WTC11 (cell line): ENCODE results near the gene SYNDIG1.

Source experiments
- CBFB ChIP-seq: sonication (generic); formaldehyde crosslinking; IDR thresholded peaks from 2 replicates; pipeline ENCODE4 v1.8.1; 2022; ENCODE audit warnings: mild to moderate bottlenecking, low read depth, missing genetic modification reagents
- CREB1 ChIP-seq: sonication (generic); formaldehyde crosslinking; IDR thresholded peaks from 2 replicates; pipeline ENCODE4 v1.8.0; 2023; ENCODE audit warnings: mild to moderate bottlenecking, missing genetic modification reagents
- JUN ChIP-seq: sonication (generic); formaldehyde crosslinking; IDR thresholded peaks from 2 replicates; pipeline ENCODE4 v1.8.0; 2023; ENCODE audit warnings: mild to moderate bottlenecking, missing genetic modification reagents
- NR1H2 ChIP-seq: sonication (generic); formaldehyde crosslinking; IDR thresholded peaks from 2 replicates; pipeline ENCODE4 v1.9.0; 2021; ENCODE audit warnings: mild to moderate bottlenecking, moderate library complexity, missing genetic modification reagents
- SP1 ChIP-seq: sonication (generic); formaldehyde crosslinking; conservative IDR thresholded peaks from 2 replicates; pipeline ENCODE4 v1.8.1; 2022; ENCODE audit warnings: missing genetic modification reagents
- ZNF121 ChIP-seq: sonication (generic); formaldehyde crosslinking; IDR thresholded peaks from 2 replicates; pipeline ENCODE4 v1.8.0; 2023; ENCODE audit warnings: missing genetic modification reagents
- TF ChIP-seq, protein P1 (sequence below): fragments of 200-600 bp; IDR thresholded peaks from 2 replicates; pipeline ENCODE4 v1.8.0; 2022; ENCODE audit warnings: antibody characterized with exemption
- TF ChIP-seq, protein P2 (sequence below): sonication (generic); formaldehyde crosslinking; IDR thresholded peaks from 2 replicates; pipeline ENCODE4 v1.8.1; 2022; ENCODE audit warnings: low read depth, mild to moderate bottlenecking, moderate library complexity, missing genetic modification reagents, borderline replicate concordance
- TF ChIP-seq, protein P3 (sequence below): sonication (generic); formaldehyde crosslinking; IDR thresholded peaks from 2 replicates; pipeline ENCODE4 v1.8.0; 2022; ENCODE audit warnings: mild to moderate bottlenecking, missing genetic modification reagents
- TF ChIP-seq, protein P4 (sequence below): sonication (generic); formaldehyde crosslinking; IDR thresholded peaks from 2 replicates; pipeline ENCODE4 v1.8.1; 2022; ENCODE audit warnings: low read depth, missing genetic modification reagents, borderline replicate concordance

DNA sequence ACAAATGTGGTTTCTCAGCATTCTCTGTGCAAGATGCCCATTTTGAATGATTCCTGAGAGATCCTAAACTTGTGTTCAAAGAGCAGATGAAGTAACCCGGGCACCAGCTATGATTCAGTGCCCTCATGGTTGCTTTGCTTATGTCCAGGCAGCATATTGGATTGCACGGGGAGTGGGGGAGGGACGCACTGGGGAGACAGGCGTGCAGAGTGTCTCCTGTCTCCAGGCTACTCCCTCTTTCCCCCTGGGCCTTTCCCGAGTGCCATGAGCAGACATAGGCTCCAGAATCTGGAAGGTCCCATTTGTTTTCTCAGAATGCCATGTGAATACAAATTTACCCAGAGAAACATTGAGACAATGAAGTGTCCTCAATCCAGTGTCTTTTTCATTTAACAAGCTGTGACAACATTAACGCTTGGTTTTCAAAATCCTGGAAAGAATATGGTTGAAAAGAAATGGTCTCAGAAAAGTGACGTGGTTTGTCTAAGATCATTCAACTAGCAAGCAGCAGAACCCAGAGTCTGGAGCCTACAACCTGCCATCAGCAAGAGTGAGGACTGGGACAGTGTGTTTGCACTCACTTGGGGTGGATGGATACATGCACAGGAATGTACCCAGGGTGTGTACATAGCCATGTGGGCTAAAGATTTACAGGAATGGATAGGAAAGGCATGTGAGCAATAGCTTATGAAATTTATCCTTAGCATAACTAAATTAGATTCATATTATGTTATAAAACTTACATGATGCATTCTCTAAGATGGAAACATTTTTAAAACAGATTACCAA, 4.2 kb downstream of the SYNDIG1 start:
- TF ChIP-seq, protein P1, sequence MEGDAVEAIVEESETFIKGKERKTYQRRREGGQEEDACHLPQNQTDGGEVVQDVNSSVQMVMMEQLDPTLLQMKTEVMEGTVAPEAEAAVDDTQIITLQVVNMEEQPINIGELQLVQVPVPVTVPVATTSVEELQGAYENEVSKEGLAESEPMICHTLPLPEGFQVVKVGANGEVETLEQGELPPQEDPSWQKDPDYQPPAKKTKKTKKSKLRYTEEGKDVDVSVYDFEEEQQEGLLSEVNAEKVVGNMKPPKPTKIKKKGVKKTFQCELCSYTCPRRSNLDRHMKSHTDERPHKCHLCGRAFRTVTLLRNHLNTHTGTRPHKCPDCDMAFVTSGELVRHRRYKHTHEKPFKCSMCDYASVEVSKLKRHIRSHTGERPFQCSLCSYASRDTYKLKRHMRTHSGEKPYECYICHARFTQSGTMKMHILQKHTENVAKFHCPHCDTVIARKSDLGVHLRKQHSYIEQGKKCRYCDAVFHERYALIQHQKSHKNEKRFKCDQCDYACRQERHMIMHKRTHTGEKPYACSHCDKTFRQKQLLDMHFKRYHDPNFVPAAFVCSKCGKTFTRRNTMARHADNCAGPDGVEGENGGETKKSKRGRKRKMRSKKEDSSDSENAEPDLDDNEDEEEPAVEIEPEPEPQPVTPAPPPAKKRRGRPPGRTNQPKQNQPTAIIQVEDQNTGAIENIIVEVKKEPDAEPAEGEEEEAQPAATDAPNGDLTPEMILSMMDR: no peak
- TF ChIP-seq NR1H2 (CRISPR knock-in tag) (no peak), ZNF121 (no peak), CBFB (CRISPR knock-in tag) (no peak), JUN (CRISPR knock-in tag) (no peak), SP1 (CRISPR knock-in tag) (no peak), CREB1 (CRISPR knock-in tag) (no peak)
- TF ChIP-seq, protein P2, sequence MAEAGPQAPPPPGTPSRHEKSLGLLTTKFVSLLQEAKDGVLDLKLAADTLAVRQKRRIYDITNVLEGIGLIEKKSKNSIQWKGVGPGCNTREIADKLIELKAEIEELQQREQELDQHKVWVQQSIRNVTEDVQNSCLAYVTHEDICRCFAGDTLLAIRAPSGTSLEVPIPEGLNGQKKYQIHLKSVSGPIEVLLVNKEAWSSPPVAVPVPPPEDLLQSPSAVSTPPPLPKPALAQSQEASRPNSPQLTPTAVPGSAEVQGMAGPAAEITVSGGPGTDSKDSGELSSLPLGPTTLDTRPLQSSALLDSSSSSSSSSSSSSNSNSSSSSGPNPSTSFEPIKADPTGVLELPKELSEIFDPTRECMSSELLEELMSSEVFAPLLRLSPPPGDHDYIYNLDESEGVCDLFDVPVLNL: no peak
- TF ChIP-seq, protein P3, sequence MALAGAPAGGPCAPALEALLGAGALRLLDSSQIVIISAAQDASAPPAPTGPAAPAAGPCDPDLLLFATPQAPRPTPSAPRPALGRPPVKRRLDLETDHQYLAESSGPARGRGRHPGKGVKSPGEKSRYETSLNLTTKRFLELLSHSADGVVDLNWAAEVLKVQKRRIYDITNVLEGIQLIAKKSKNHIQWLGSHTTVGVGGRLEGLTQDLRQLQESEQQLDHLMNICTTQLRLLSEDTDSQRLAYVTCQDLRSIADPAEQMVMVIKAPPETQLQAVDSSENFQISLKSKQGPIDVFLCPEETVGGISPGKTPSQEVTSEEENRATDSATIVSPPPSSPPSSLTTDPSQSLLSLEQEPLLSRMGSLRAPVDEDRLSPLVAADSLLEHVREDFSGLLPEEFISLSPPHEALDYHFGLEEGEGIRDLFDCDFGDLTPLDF (CRISPR knock-in tag): no peak
- TF ChIP-seq, protein P4, sequence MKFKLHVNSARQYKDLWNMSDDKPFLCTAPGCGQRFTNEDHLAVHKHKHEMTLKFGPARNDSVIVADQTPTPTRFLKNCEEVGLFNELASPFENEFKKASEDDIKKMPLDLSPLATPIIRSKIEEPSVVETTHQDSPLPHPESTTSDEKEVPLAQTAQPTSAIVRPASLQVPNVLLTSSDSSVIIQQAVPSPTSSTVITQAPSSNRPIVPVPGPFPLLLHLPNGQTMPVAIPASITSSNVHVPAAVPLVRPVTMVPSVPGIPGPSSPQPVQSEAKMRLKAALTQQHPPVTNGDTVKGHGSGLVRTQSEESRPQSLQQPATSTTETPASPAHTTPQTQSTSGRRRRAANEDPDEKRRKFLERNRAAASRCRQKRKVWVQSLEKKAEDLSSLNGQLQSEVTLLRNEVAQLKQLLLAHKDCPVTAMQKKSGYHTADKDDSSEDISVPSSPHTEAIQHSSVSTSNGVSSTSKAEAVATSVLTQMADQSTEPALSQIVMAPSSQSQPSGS (CRISPR knock-in tag): no peak
